SK-N-SH (cell line): ENCODE data around the gene PYCARD. TPM values are rescaled to one million over a fixed set of nuclear protein-coding genes. Genes with fewer than 3 reads are reported as not detected.

Experiments
- CTCF ChIA-PET: fragments of 300-600, 350-600 bp; formaldehyde crosslinking; extraction: SDS; loops from one replicate; lab custom pipeline; 2021; lab: Yijun Ruan, JAX
- POLR2A ChIA-PET: fragments of 350-600 bp; sonication (Branson Sonifier 250); formaldehyde crosslinking; extraction: SDS; loops from one replicate; lab custom pipeline; 2020; ENCODE audit warnings: antibody characterized with exemption, inconsistent platforms; lab: Yijun Ruan, JAX
- DNase-seq: peaks from one replicate; pipeline ENCODE4 v3.0.0; 2012
- H2AFZ ChIP-seq: fragments of 200-600 bp; sonication (generic); 2 replicates; pipeline ENCODE4 v1.8.1; 2016; ENCODE audit warnings: antibody characterized with exemption, mild to moderate bottlenecking, low read depth
- H3F3A ChIP-seq: fragments of 200-600 bp; sonication (generic); replicated peaks from 2 replicates; pipeline ENCODE3; 2016; ENCODE audit warnings: antibody characterized with exemption, mild to moderate bottlenecking; ENCODE audit not compliant: insufficient read depth
- H3K27ac ChIP-seq, 2 experiments: fragments of 200-500 bp in 1 of 2; fragments of 200-600 bp in 1 of 2; sonication (Bioruptor generic) in 1 of 2; sonication (generic), shearing (Covaris generic) in 1 of 2; 2 replicates each; pipeline versions ENCODE4 v1.5.1 to v1.6.1; 2014 to 2016; ENCODE audit warnings: low read depth in 2 of 2, inconsistent platforms in 1 of 2, low read length in 1 of 2, mild to moderate bottlenecking in 1 of 2, mixed read lengths in 1 of 2
- H3K27me3 ChIP-seq: fragments of 200-600 bp; sonication (generic), shearing (Covaris generic); 2 replicates; pipeline ENCODE4 v1.6.1; 2016; ENCODE audit warnings: mixed run types; ENCODE audit not compliant: insufficient read depth
- H3K36me3 ChIP-seq, 2 experiments: fragments of 200-500 bp in 1 of 2; fragments of 200-600 bp in 1 of 2; sonication (Bioruptor generic) in 1 of 2; sonication (generic) in 1 of 2; replicated peaks in 1 of 2; 2 replicates each; pipeline versions ENCODE3 to v1.5.1; 2014 to 2016; ENCODE audit warnings: low read length in 1 of 2, mild to moderate bottlenecking in 1 of 2; ENCODE audit not compliant: insufficient read depth in 2 of 2, control insufficient read depth in 1 of 2
- H3K4me1 ChIP-seq, 2 experiments: fragments of 200-500 bp in 1 of 2; fragments of 200-600 bp in 1 of 2; sonication (Bioruptor generic) in 1 of 2; sonication (generic), shearing (Covaris generic) in 1 of 2; 2 replicates each; pipeline versions ENCODE4 v1.5.1 to v1.6.1; 2014 to 2016; ENCODE audit warnings: low read depth in 1 of 2, low read length in 1 of 2, mixed run types in 1 of 2; ENCODE audit not compliant: insufficient read depth in 2 of 2, control insufficient read depth in 1 of 2
- H3K4me2 ChIP-seq: fragments of 200-600 bp; sonication (generic), shearing (Covaris generic); 2 replicates; pipeline ENCODE4 v1.6.1; 2017; ENCODE audit warnings: mixed run types
- H3K4me3 ChIP-seq, 2 experiments: fragments of 200-500 bp in 1 of 2; fragments of 200-600 bp in 1 of 2; sonication (Bioruptor generic) in 1 of 2; sonication (generic), shearing (Covaris generic) in 1 of 2; 2 replicates each; pipeline versions ENCODE4 v1.5.1 to v1.8.1; 2014 to 2016; ENCODE audit warnings: low read depth in 2 of 2, inconsistent platforms in 1 of 2, low read length in 1 of 2, mild to moderate bottlenecking in 1 of 2, mixed read lengths in 1 of 2, moderate library complexity in 1 of 2
- H3K79me2 ChIP-seq: fragments of 200-600 bp; sonication (generic); 2 replicates; pipeline ENCODE4 v1.8.1; 2017; ENCODE audit warnings: mild to moderate bottlenecking; ENCODE audit not compliant: insufficient read depth
- H3K9ac ChIP-seq: fragments of 200-600 bp; sonication (generic); 2 replicates; pipeline ENCODE4 v1.6.1; 2017; ENCODE audit warnings: mixed run types
- H3K9me2 ChIP-seq: fragments of 200-600 bp; sonication (generic); 2 replicates; pipeline ENCODE4 v1.6.1; 2017; ENCODE audit warnings: mixed run types
- H3K9me3 ChIP-seq: fragments of 200-600 bp; sonication (generic); 2 replicates; pipeline ENCODE4 v1.6.1; 2017; ENCODE audit warnings: mixed run types, mild to moderate bottlenecking, moderate library complexity
- H4K20me1 ChIP-seq: fragments of 200-600 bp; sonication (generic); 2 replicates; pipeline ENCODE4 v1.6.1; 2017; ENCODE audit warnings: mild to moderate bottlenecking, mixed run types; ENCODE audit not compliant: insufficient read depth
- CTCF ChIP-seq: fragments of 200-600 bp; sonication (generic); IDR thresholded peaks from 2 replicates; pipeline ENCODE4 v1.6.1; 2017; ENCODE audit warnings: antibody characterized with exemption, mild to moderate bottlenecking, moderate library complexity
- ELF1 ChIP-seq: IDR thresholded peaks from 2 replicates; pipeline ENCODE4 v1.4.0; 2012
- EP300 ChIP-seq, 2 experiments: IDR thresholded peaks; 2 replicates each; pipeline versions ENCODE4 v1.4.0 to v1.6.1; 2012; ENCODE audit warnings: borderline replicate concordance in 1 of 2, low read depth in 1 of 2, low read length in 1 of 2
- EZH2phosphoT487 ChIP-seq: fragments of 200-600 bp; sonication (generic); IDR thresholded peaks from 2 replicates; pipeline ENCODE4 v1.6.1; 2017; ENCODE audit warnings: low read depth, mixed run types, mild to moderate bottlenecking, antibody characterized with exemption, moderate library complexity, borderline replicate concordance
- FOXJ3 ChIP-seq: sonication (generic); formaldehyde crosslinking; IDR thresholded peaks from 2 replicates; pipeline ENCODE4 v1.5.1; 2020; ENCODE audit warnings: mild to moderate bottlenecking, missing genetic modification reagents
- FOXM1 ChIP-seq: IDR thresholded peaks from 2 replicates; pipeline ENCODE4 v1.4.0; 2012; ENCODE audit warnings: low read depth, mild to moderate bottlenecking
- GABPA ChIP-seq: IDR thresholded peaks from 2 replicates; pipeline ENCODE4 v1.4.0; 2012; ENCODE audit warnings: low read depth, mild to moderate bottlenecking
- MEF2A ChIP-seq: IDR thresholded peaks from 2 replicates; pipeline ENCODE4 v1.4.0; 2012; ENCODE audit warnings: low read depth, borderline replicate concordance
- MXI1 ChIP-seq: IDR thresholded peaks from 2 replicates; pipeline ENCODE4 v1.6.1; 2012; ENCODE audit warnings: mild to moderate bottlenecking, low read depth, low read length, improper control_type of control experiment
- NFIC ChIP-seq: IDR thresholded peaks from 2 replicates; pipeline ENCODE4 v1.4.0; 2012; ENCODE audit warnings: borderline replicate concordance
- PBX3 ChIP-seq: IDR thresholded peaks from 2 replicates; pipeline ENCODE4; 2012
- POLR2AphosphoS5 ChIP-seq: IDR thresholded peaks from 2 replicates; pipeline ENCODE4 v1.6.1; 2012; ENCODE audit warnings: low read depth, low read length
- RAD21 ChIP-seq: IDR thresholded peaks from 2 replicates; pipeline ENCODE4 v1.6.1; 2012; ENCODE audit warnings: mild to moderate bottlenecking, low read length
- REST ChIP-seq: IDR thresholded peaks from 2 replicates; pipeline ENCODE4 v1.6.1; 2012; ENCODE audit warnings: mild to moderate bottlenecking, low read depth, low read length, moderate library complexity
- SIN3A ChIP-seq: IDR thresholded peaks from 2 replicates; pipeline ENCODE4 v1.6.1; 2012; ENCODE audit warnings: low read depth, mild to moderate bottlenecking, low read length, moderate library complexity, borderline replicate concordance
- SMC3 ChIP-seq: IDR thresholded peaks from 2 replicates; pipeline ENCODE4 v1.6.1; 2012; ENCODE audit warnings: low read depth, low read length, improper control_type of control experiment
- TAF1 ChIP-seq: IDR thresholded peaks from 2 replicates; pipeline ENCODE4 v1.6.1; 2012; ENCODE audit warnings: low read depth, mild to moderate bottlenecking, low read length, moderate library complexity, borderline replicate concordance
- TEAD4 ChIP-seq: IDR thresholded peaks from 2 replicates; pipeline ENCODE4 v1.4.0; 2012; ENCODE audit warnings: mild to moderate bottlenecking, borderline replicate concordance; ENCODE audit not compliant: insufficient read depth
- YY1 ChIP-seq: IDR thresholded peaks from 2 replicates; pipeline ENCODE4 v1.4.0; 2012; ENCODE audit warnings: low read depth, mild to moderate bottlenecking
- ZBTB33 ChIP-seq: IDR thresholded peaks from 2 replicates; pipeline ENCODE4 v1.4.0; 2012; ENCODE audit warnings: low read depth, borderline replicate concordance
- WGBS: methylation state at CpG from one replicate; pipeline ENCODE4 v1.1.6; 2017; ENCODE audit warnings: low lambda C conversion rate; 5-methylcytosine and 5-hydroxymethylcytosine counted together
- polyA plus RNA-seq, 3 experiments: library from polyadenylated mRNA; depleted of rRNA; stranded (reverse); fragments of >200 nt; gene quantifications; 2 replicates each; pipeline ENCODE4 v1.2.3, GENCODE V29; 2012

The PYCARD gene
- polyA plus RNA-seq, 1 of the 3 experiments (the other 2 are of a cell fraction) = 0.28 TPM

- Histone ChIP-seq H4K20me1 (no peaks in the 10 kb centered on the region), H3K27ac (no peak overlapping the region), H3K9me2 (no peaks in the 10 kb centered on the region), H3K4me3 (no peak overlapping the region), H3K79me2 (no peaks in the 10 kb centered on the region), H3K27me3 (peaks cover 81% of the 10 kb centered on the region), H3K4me1 (no peaks in the 10 kb centered on the region), H3K36me3 (no peaks in the 10 kb centered on the region), H3K9ac (no peak overlapping the region), H3K9me3 (no peaks in the 10 kb centered on the region), H2AFZ (no peak overlapping the region), H3F3A (no peaks in the 10 kb centered on the region), H3K4me2 (no peak overlapping the region)
- CTCF ChIA-PET = no interaction called here
- POLR2A ChIA-PET = no interaction called here
- no peak for TF ChIP-seq TEAD4
- TF ChIP-seq FOXM1 = no peak
- TF ChIP-seq ELF1 = no peak
- TF ChIP-seq MXI1 = no peak
- TF ChIP-seq CTCF = no peak
- TF ChIP-seq POLR2AphosphoS5 = no peak
- no peak for TF ChIP-seq SIN3A
- no peak for TF ChIP-seq EZH2phosphoT487
- TF ChIP-seq REST = no peak
- TF ChIP-seq RAD21 = no peak
- no peak for TF ChIP-seq EP300 (IDR thresholded peaks at IDR 0.05; ENCODE audit: borderline replicate concordance in 1 of 2, low read depth in 1 of 2, low read length in 1 of 2)
- TF ChIP-seq SMC3 = no peak
- TF ChIP-seq PBX3 = no peak
- TF ChIP-seq MEF2A = no peak
- no peak for TF ChIP-seq ZBTB33
- TF ChIP-seq NFIC = no peak
- no peak for TF ChIP-seq YY1
- no peak for TF ChIP-seq GABPA
- TF ChIP-seq TAF1 = no peak
- TF ChIP-seq FOXJ3 = no peak
- 12% methylated on average over 7 of the region's 9 CpGs for WGBS
- DNase-seq = no peak
These were observed 41.4 kb upstream of the PYCARD start for GRCh38 chr16:31243734-31244670.
